ENCODE results near the gene PHRF1.
A peak's percentile ranks its signal among the peaks of the same experiment; 100 is the strongest.

Gene PHRF1

DNA sequence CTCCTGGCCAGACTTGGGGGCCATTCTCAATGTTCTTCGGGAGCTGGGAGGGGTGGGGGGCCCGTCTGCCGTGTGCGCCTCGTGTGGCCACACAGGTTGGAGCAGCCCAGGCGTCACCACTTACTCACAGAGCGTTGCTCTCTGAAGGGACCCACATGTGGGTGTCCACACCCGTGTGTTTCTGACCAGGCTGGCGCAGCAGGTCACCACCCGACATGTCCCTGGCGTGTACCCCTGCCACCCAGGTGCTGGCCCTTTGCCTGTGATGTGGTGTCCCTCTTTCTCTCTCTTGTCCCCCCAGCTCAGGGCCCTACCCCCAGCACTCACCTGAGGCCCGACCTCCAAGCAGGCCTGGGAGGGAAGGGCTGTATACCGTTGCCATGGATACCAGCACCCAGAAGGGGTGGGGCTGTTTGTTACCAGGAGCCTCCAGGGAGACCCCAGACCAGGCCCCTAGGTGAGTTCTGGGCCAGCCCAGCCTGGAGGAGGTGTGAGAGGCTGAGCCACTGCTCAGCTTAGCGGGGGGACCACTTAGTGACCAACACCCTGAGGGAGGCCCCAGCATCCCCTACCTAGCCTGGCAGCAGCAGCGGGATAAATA is 17.1 kb upstream of the PHRF1 start:
- no peak for DNase-seq

DNA sequence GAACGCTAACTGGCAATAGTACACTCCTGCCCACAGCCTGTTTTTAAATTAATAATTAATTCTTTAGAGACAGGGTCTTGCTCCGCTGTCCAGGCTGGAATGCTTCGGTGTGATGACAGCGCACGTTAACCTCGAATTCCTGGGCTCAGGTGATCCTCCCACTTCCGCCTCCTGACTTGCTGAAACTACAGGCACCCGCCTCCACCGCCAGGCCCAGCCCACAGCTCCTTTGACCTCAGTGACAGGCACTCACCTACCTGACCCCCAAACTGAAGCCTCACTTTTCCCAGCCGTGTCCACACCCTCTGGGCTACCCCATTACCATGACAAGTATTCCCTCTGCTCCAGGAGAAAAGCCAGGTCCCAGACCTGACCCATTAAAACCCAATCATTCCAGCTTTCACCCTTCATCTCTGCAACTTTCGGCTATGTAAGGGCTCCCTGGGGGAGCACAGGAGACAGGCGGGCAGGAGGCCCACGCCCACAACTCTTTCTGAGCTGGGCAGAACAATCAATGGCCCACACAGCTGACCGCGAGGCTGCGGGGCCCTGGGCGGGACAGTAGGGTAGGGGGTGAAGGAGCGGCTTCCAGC is 16.5 kb upstream of the PHRF1 start:
- DNase-seq, result no peak

- DNase-seq, result peak; percentile 89 to 94 (median 92)
These were observed 15.7 kb upstream of the PHRF1 start, which contains the start of the genes LMNTD2 and RASSF7 for GRCh38 chr11:560305-561147. Gene LMNTD2 (minus strand): TSS chr11:560738. CDS start chr11:560716, 22 bp downstream. Gene RASSF7 (plus strand): TSS chr11:560970. CDS start chr11:561769, 799 bp downstream.

DNA sequence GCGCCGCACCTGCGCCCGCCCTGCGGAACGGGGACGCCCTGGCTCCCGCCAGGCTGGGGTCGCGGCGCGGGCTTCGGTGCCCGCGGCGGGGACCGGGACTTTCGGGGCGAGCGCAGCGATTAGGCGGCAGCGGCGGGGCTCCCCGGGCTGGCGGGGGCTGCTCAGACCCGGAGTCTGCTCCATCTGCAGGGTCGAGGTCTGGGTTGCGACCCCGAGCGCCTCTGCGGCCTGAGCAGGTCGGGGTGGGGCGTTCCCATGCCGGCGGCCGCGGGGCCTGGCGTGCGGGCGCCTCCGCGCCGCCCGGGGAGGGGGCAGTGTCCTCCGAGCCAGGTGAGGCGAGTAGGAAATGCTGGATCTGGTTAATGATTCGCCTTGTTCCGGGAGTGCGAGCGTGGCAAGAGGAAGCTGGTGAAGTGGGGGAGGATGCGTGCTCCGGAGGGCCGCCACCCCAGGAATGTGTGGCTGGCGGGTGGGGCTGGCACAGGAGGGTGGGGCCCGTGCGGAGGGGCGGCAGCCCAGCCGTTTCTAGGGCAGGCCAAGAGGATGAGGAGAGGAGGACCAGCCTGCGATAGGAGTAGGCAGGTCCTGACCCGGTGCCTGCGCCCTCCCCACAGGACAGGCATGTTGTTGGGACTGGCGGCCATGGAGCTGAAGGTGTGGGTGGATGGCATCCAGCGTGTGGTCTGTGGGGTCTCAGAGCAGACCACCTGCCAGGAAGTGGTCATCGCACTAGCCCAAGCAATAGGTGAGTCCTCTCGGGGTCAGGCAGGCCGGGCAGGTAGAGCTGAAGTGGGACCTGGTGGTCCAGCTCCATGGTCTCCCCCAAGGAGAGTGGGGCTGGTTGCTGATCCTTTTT is 14.9 kb upstream of the PHRF1 start:
- no peak for DNase-seq

GRCh38 chr11:562046-562645 is 14.1 kb upstream of the PHRF1 start:
- no peak for DNase-seq

GRCh38 chr11:563066-563811 is 13.0 kb upstream of the PHRF1 start:
- no peak for DNase-seq

- DNase-seq, result no peak
These were observed 12.3 kb upstream of the PHRF1 start for GRCh38 chr11:563812-564578.

DNA sequence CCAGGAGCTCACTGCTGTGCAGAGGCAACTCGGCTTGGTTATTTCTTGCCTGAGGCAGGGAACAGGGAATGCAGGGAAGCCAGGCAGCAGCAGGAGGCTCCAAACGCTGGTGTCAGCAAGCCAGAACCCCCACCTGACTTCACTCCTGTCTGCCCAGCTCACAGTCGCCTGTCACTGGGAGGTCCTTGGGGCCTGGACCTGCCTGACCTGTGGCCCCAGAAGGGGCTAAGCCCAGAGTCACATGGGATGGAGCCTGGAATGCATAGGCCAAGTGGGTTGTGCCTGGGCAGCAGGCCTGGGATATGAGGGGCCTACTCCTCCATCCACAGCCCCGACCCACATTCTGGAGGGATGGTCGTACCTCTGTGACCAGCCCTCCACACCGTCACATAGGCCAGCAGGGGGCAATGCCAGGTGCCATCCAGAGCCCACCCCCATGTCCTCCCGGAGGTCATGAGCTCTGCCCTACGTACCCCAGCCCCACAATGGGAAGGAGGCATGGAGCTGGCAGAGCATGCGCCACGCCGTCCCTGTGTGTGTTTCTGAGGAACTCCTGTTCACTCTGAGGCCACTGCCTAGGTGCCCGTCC is 10.3 kb upstream of the PHRF1 start:
- DNase-seq, result no peak

DNA sequence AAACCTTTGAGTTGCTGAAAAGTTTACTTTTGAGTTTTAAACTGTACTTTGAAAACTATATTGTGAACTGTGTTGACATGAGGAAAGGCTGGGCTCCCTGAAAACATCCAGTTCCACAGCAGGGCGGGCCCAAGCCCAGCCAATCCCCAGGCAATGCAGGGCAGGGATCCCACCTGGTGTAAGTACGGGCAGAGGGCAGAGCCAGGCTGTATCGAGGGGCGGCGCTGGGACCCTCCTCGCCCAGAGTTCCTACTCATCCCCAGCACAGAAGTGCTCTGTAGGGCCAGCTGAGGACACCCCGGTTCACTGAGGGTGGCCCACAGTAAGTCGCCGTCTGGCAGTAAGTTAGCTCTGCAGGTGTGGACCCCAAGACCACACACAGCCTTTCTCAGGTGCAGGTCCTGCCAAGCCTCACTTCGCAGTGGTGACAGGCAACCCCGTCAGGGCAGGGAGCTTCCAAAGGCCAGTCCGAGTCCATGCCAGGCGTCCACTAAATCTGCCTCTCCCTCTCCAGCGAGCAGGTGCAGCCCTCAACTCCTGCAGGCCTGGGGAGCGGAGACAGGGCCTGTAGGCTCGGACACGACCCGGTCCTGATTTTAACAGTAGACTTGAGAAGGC is 9.2 kb upstream of the PHRF1 start:
- no peak for DNase-seq

DNA sequence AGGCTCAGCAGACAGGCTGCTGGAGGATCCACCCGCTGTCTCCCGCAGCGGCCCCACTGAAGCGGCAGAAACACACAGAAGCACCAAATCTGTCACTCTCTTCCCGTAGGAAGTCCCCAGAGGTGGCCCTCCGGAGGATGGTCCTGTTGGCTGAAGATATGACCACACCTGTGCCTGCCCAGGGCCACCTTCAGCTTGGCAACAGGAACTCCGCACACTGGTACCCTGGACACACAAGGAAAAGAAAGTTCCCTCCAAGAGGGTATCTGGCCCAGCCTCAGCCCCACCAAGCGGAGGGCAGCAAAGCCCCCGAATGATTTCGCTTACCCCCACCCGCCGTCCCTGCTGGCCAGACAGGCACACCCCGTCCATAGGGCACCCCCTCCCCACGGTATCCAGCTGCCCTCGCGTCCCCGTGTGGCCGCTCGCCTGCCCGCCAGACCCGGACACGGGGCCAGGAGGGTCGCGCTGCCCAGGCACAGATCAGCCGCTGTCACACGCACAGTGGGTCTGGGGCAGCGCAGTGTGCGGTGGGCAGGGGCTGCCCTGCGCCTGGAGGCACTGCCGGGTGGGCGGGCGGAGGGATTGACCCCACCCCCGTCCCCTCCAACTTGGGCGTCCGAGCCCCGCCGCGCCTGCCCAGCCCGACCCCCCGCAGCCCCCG is 8.5 kb upstream of the PHRF1 start:
- no peak for DNase-seq

GRCh38 chr11:568306-569157 is 7.7 kb upstream of the PHRF1 start:
- DNase-seq, result peak; percentile 82 to 98 (median 89)

GRCh38 chr11:569158-569885 is 6.9 kb upstream of the PHRF1 start:
- no peak for DNase-seq

DNA sequence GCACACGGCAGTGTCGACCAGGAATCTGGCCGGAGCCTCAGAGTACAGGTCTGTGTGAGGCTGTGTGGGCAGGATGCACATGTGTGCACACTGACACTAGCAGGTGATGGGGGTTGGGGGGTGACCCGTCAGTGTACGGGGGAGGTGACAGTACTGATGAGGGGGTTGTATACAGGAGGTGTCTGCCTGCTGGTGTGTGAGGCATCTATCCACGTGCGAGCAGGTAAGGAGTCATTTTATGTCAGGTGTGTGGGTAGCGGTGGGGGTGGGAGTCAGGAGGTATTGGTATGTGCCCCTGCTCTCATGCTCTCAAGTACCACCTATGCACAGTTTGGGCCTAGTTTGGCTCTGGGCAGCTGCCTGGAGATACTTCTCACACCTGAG is 4.5 kb upstream of the PHRF1 start:
- DNase-seq, result no peak

- DNase-seq, result no peak
These were observed 3.0 kb upstream of the PHRF1 start for GRCh38 chr11:573146-573759.

GRCh38 chr11:574031-574570 is 2.2 kb upstream of the PHRF1 start:
- peak in 1 of 5 experiments; percentile 69 for DNase-seq

GRCh38 chr11:574632-575312 is 1.5 kb upstream of the PHRF1 start:
- DNase-seq, result no peak
